AG08396 (cell line): Measurements from ENCODE around the gene BRF1.

Source experiments
- DNase-seq: peaks from one replicate; pipeline ENCODE4 v3.0.0; 2012; ENCODE audit warnings: low spot score, mixed read lengths

BRF1 gene

GRCh38 chr14:105171004-105171673 is 129.7 kb downstream of the BRF1 start:
- no peak for DNase-seq

- no peak for DNase-seq
Observed at GRCh38 chr14:105169776-105170655, 130.8 kb downstream of the BRF1 start.

GRCh38 chr14:105168979-105169507 is 131.8 kb downstream of the BRF1 start:
- DNase-seq = no peak

GRCh38 chr14:105168496-105168978 is 132.3 kb downstream of the BRF1 start, which contains the start of gene JAG2:
TSS of gene JAG2 (minus strand) at chr14:105168776. CDS start at chr14:105168420, 356 bp downstream.
- no peak for DNase-seq

GRCh38 chr14:105168093-105168420 is 132.7 kb downstream of the BRF1 start:
- no peak for DNase-seq

GRCh38 chr14:105167303-105168092 is 133.3 kb downstream of the BRF1 start:
- no peak for DNase-seq

- no peak for DNase-seq
Observed at GRCh38 chr14:105166571-105167302, 134.1 kb downstream of the BRF1 start.

GRCh38 chr14:105165761-105166485 is 134.9 kb downstream of the BRF1 start:
- DNase-seq = no peak

- DNase-seq = no peak
Observed at GRCh38 chr14:105165134-105165704, 135.6 kb downstream of the BRF1 start.

GRCh38 chr14:105163040-105163742 is 137.6 kb downstream of the BRF1 start:
- DNase-seq = no peak

- no peak for DNase-seq
Observed at GRCh38 chr14:105162669-105162979, 138.2 kb downstream of the BRF1 start.

GRCh38 chr14:105161964-105162668 is 138.7 kb downstream of the BRF1 start:
- DNase-seq = peak; percentile 61

- DNase-seq = no peak
Observed at GRCh38 chr14:105161309-105161708, 139.5 kb downstream of the BRF1 start.

- DNase-seq = no peak
Observed at GRCh38 chr14:105160776-105161175, 140.0 kb downstream of the BRF1 start.

GRCh38 chr14:105159344-105159743 is 141.5 kb downstream of the BRF1 start:
- DNase-seq = no peak
